GM12878 (cell line): Measurements from ENCODE around the gene ELMOD3. TPM values are rescaled to one million over a fixed set of nuclear protein-coding genes. Genes with fewer than 3 reads are reported as not detected.

Source experiments
- ATAC-seq: fragments of 200-7000 bp; cut with Tn5 transposase; 3 replicates; pipeline ENCODE4 v1.9.1; 2020; ENCODE audit warnings: mild to moderate bottlenecking, moderate library complexity
- BruUV-seq: library from RNA; stranded (reverse); fragments of 400-500 nt; replicated peaks from 2 replicates; lab custom pipeline; 2021; lab: Mats Ljungman, UMichigan
- CTCF ChIA-PET: fragments of 300-600 bp; sonication (Branson Sonifier 250); formaldehyde crosslinking; extraction: SDS; loops from one replicate; lab custom pipeline; 2021; ENCODE audit warnings: inconsistent platforms; lab: Yijun Ruan, JAX
- POLR2A ChIA-PET: fragments of 350-600 bp; formaldehyde crosslinking; extraction: SDS; loops from one replicate; lab custom pipeline; 2021; ENCODE audit warnings: inconsistent platforms; lab: Charles Lee
- RAD21 ChIA-PET: fragments of 300-600 bp; sonication (Branson Sonifier 250); formaldehyde crosslinking; loops from one replicate; lab custom pipeline; 2023; ENCODE audit warnings: antibody characterized with exemption; ENCODE audit not compliant: unreplicated experiment; lab: Charles Lee
- SMC1A ChIA-PET: fragments of 300-600 bp; sonication (Branson Sonifier 250); formaldehyde crosslinking; loops from one replicate; lab custom pipeline; 2023; ENCODE audit not compliant: unreplicated experiment, uncharacterized antibody; lab: Charles Lee
- DNase-seq: peaks from one replicate; pipeline ENCODE4 v3.0.0-alpha.2; 2011; ENCODE audit warnings: low read depth, low spot score
- FAIRE-seq: peaks from 3 replicates; lab custom pipeline; 2011; peaks lifted over from hg19 to GRCh38; lab: Jason Lieb, UNC
- H2AFZ ChIP-seq: 2 replicates; pipeline ENCODE4 v1.6.0; 2011; ENCODE audit warnings: low read depth, low read length, control low read depth; ENCODE audit not compliant: control insufficient read depth
- H3K27ac ChIP-seq: 2 replicates; pipeline ENCODE4 v1.5.1; 2011; ENCODE audit warnings: control low read depth; ENCODE audit not compliant: control insufficient read depth, insufficient read depth
- H3K27me3 ChIP-seq, 2 experiments: replicated peaks in 1 of 2; 2 replicates each; pipeline versions ENCODE4 v1.6.0 to v1.6.1; 2011; ENCODE audit warnings: low read length in 1 of 2; ENCODE audit not compliant: control insufficient read depth in 2 of 2, insufficient read depth in 2 of 2
- H3K36me3 ChIP-seq, 2 experiments: 2 replicates each; pipeline ENCODE4 v1.5.1; 2011; ENCODE audit warnings: low read length in 1 of 2; ENCODE audit not compliant: control insufficient read depth in 2 of 2, insufficient read depth in 2 of 2
- H3K4me1 ChIP-seq: 2 replicates; pipeline ENCODE4 v1.6.1; 2011; ENCODE audit warnings: mild to moderate bottlenecking, low read length, moderate library complexity, mixed read lengths; ENCODE audit not compliant: control insufficient read depth, insufficient read depth
- H3K4me2 ChIP-seq: 2 replicates; pipeline ENCODE4 v1.6.0; 2011; ENCODE audit warnings: control low read depth; ENCODE audit not compliant: control insufficient read depth, insufficient read depth
- H3K4me3 ChIP-seq: fragments of 200-600 bp; sonication (generic); 2 replicates; pipeline ENCODE4 v1.5.1; 2016
- H3K79me2 ChIP-seq: 2 replicates; pipeline ENCODE4 v1.6.0; 2011; ENCODE audit warnings: low read length; ENCODE audit not compliant: control insufficient read depth, insufficient read depth
- H3K9ac ChIP-seq: 2 replicates; pipeline ENCODE4 v1.8.0; 2011; ENCODE audit warnings: low read length, control low read depth, mixed read lengths; ENCODE audit not compliant: control insufficient read depth, insufficient read depth
- H3K9me3 ChIP-seq: replicated peaks from 3 replicates; pipeline ENCODE4 v1.5.1; 2011; ENCODE audit warnings: mild to moderate bottlenecking, low read length; ENCODE audit not compliant: control insufficient read depth, insufficient read depth
- H4K20me1 ChIP-seq: 2 replicates; pipeline ENCODE4 v1.6.0; 2011; ENCODE audit not compliant: control insufficient read depth, insufficient read depth
- ATF3 ChIP-seq: IDR thresholded peaks from 2 replicates; pipeline ENCODE4 v1.6.1; 2011; ENCODE audit warnings: low read depth, mild to moderate bottlenecking, low read length, moderate library complexity, borderline replicate concordance; ENCODE audit errors: extremely low read depth
- ATF7 ChIP-seq: fragments of 450-650 bp; IDR thresholded peaks from 2 replicates; pipeline ENCODE4 v1.6.1; 2016; ENCODE audit warnings: low read depth, mild to moderate bottlenecking
- CBX5 ChIP-seq: sonication (generic); IDR thresholded peaks from 2 replicates; pipeline ENCODE4 v1.6.1; 2016; ENCODE audit warnings: low read depth, moderate library complexity, mild to moderate bottlenecking, inconsistent platforms
- CHD4 ChIP-seq: fragments of 200-600 bp; sonication (generic); IDR thresholded peaks from 2 replicates; pipeline ENCODE4 v1.6.1; 2016; ENCODE audit warnings: mild to moderate bottlenecking
- ESRRA ChIP-seq: IDR thresholded peaks from 2 replicates; pipeline ENCODE4 v1.6.1; 2012; ENCODE audit warnings: mild to moderate bottlenecking, low read length, improper control_type of control experiment
- HSF1 ChIP-seq: fragments of 150-350 bp; IDR thresholded peaks from 2 replicates; pipeline ENCODE4 v1.6.1; 2014; ENCODE audit warnings: mild to moderate bottlenecking, low read depth, low read length
- IKZF1 ChIP-seq: fragments of 450-650 bp; conservative IDR thresholded peaks from 2 replicates; pipeline ENCODE4 v1.6.1; 2017; ENCODE audit warnings: antibody characterized with exemption, mild to moderate bottlenecking
- IRF5 ChIP-seq: fragments of 450-650 bp; IDR thresholded peaks from 2 replicates; pipeline ENCODE4 v1.6.1; 2017; ENCODE audit warnings: borderline replicate concordance
- LARP7 ChIP-seq: fragments of 450-650 bp; IDR thresholded peaks from 2 replicates; pipeline ENCODE4 v1.6.1; 2017; ENCODE audit warnings: mild to moderate bottlenecking
- MAX ChIP-seq: IDR thresholded peaks from 2 replicates; pipeline ENCODE4 v1.6.1; 2012; ENCODE audit warnings: low read depth, low read length, improper control_type of control experiment
- MXI1 ChIP-seq: fragments of 150-350 bp; IDR thresholded peaks from 2 replicates; pipeline ENCODE4 v1.6.1; 2011; ENCODE audit warnings: low read depth, mild to moderate bottlenecking, inconsistent platforms, low read length, improper control_type of control experiment
- NRF1 ChIP-seq: conservative IDR thresholded peaks from 2 replicates; pipeline ENCODE4 v1.6.1; 2011; ENCODE audit warnings: mild to moderate bottlenecking, low read depth, low read length, improper control_type of control experiment
- POLR2A ChIP-seq: IDR thresholded peaks from 2 replicates; pipeline ENCODE4 v1.6.1; 2011; ENCODE audit warnings: low read depth, mild to moderate bottlenecking, low read length
- SIX5 ChIP-seq: IDR thresholded peaks from 2 replicates; pipeline ENCODE4 v1.6.1; 2011; ENCODE audit warnings: mild to moderate bottlenecking, low read depth, low read length, moderate library complexity; ENCODE audit not compliant: severe bottlenecking
- SMAD1 ChIP-seq: fragments of 450-650 bp; IDR thresholded peaks from 2 replicates; pipeline ENCODE4 v1.6.1; 2018; ENCODE audit warnings: mild to moderate bottlenecking, low read depth; ENCODE audit not compliant: partially characterized antibody
- SMAD5 ChIP-seq: IDR thresholded peaks from 2 replicates; pipeline ENCODE4 v1.6.1; 2016; ENCODE audit warnings: antibody characterized with exemption, low read depth
- SUZ12 ChIP-seq: fragments of 200-600 bp; sonication (generic); IDR thresholded peaks from one replicate; pipeline ENCODE4 v1.6.1; 2018; ENCODE audit warnings: antibody characterized with exemption, mild to moderate bottlenecking; ENCODE audit not compliant: unreplicated experiment
- TARDBP ChIP-seq: IDR thresholded peaks from 2 replicates; pipeline ENCODE4 v1.6.1; 2016; ENCODE audit warnings: borderline replicate concordance
- ZZZ3 ChIP-seq: IDR thresholded peaks from 2 replicates; pipeline ENCODE4 v1.6.1; 2011; ENCODE audit warnings: low read depth; ENCODE audit not compliant: control insufficient read depth, insufficient read length
- WGBS: methylation state at CpG from one replicate; pipeline ENCODE4 v1.1.6; 2016; ENCODE audit warnings: low lambda C conversion rate; ENCODE audit not compliant: insufficient replicate concordance, insufficient coverage; ENCODE audit errors: missing lambda C conversion rate; 5-methylcytosine and 5-hydroxymethylcytosine counted together
- in situ Hi-C: fragments of 300-500 bp; cut with MboI; formaldehyde crosslinking; loops from 9 replicates; pipeline ENCODE4 v1.14.3; 2018; ENCODE audit warnings: mixed read lengths
- intact Hi-C: fragments of 100-400 bp; cut with micrococcal nuclease; formaldehyde crosslinking; loops from one replicate; pipeline ENCODE4 v1.14.2; 2022; ENCODE audit not compliant: unreplicated experiment
- polyA plus RNA-seq, 11 experiments: library from polyadenylated mRNA; depleted of rRNA in 4 of 11; unstranded in 6 of 11; stranded (reverse) in 5 of 11; fragments of >200 nt; fragmentation: Nextera tagmentation in 4 of 11; fragmentation: Illumina TruSeq in 1 of 11; extraction: Ambion mirVana in 4 of 11; extraction: Trizol in 1 of 11; gene quantifications; 1 replicate in 1 of 11; 2 replicates in 10 of 11; pipeline versions ENCODE4 v1.2.1 to v1.2.3, GENCODE V29; 2011 to 2016; ENCODE audit warnings: inconsistent platforms in 2 of 11, missing spikeins in 2 of 11, low read depth in 1 of 11
- total RNA-seq, 4 experiments: library from RNA; depleted of rRNA in 3 of 4; stranded (reverse); fragments of >200 nt in 3 of 4; fragmentation: Illumina TruSeq in 1 of 4; extraction: Trizol in 1 of 4; gene quantifications; 2 replicates each; pipeline versions ENCODE4 v1.2.1 to v1.2.3, GENCODE V29; 2013 to 2021

The ELMOD3 gene
- total and polyA plus RNA-seq, 10 of the 15 experiments (the other 5 are each of a cell fraction or from before 2014, with no cell fraction given) = 1.2 to 19.1 (median 12.5) TPM

GRCh38 chr2:85357736-85358135, 3.2 kb downstream of the ELMOD3 start:
- H3K27ac ChIP-seq = no peak overlapping the region
- H2AFZ ChIP-seq = no peak overlapping the region
- H4K20me1 ChIP-seq = no peaks in the 10 kb centered on the region
- POLR2A ChIA-PET = interaction anchor here (0.5 to 1.2 kb wide), 4 partner anchors 31 to 540 kb away, joined by 3 to 7 read pairs (median 4); no protein-coding TSS in a partner anchor
- 0 out of 2 replicates have a peak overlapping the region, but pooled peaks have one; percentile 14 for H3K4me3 ChIP-seq
- no peak overlapping the region for H3K9ac ChIP-seq
- no peak overlapping the region; the same call in 1 of the 2 replicates for H3K4me2 ChIP-seq
- no peak for ATAC-seq
- H3K9me3 ChIP-seq = no peaks in the 10 kb centered on the region
- RAD21 ChIA-PET = interaction anchor here (1.0 kb wide), 1 partner anchor 58 kb away, joined by 3 read pairs; no protein-coding TSS in a partner anchor
- no peak for FAIRE-seq
- no peak for DNase-seq
- intact Hi-C loops (no loop called here), in situ Hi-C loops (no loop called here)
- no peaks in the 10 kb centered on the region for H3K27me3 ChIP-seq
- SMC1A ChIA-PET = interaction anchor here (0.9 to 1.4 kb wide), 4 partner anchors 8 to 193 kb away, joined by 3 read pairs; no protein-coding TSS in a partner anchor
- H3K36me3 ChIP-seq = no peaks in the 10 kb centered on the region; a peak in 1 of 4 replicates
- WGBS = 92% methylated on average over 3 of the region's 3 CpGs
- BruUV-seq = no TSS peak
- H3K4me1 ChIP-seq = peaks cover 4% of the 10 kb centered on the region
- TF ChIP-seq NRF1 (no peak), LARP7 (no peak), MAX (no peak), ESRRA (no peak), TARDBP (no peak), CHD4 (no peak), MXI1 (no peak), SMAD5 (no peak), POLR2A (no peak), IKZF1 (no peak), ATF3 (no peak), SMAD1 (no peak), SUZ12 (no peak), IRF5 (no peak), SIX5 (no peak), HSF1 (no peak), CBX5 (no peak), ZZZ3 (no peak), ATF7 (no peak)
- CTCF ChIA-PET = no interaction called here
- H3K79me2 ChIP-seq = peaks cover 22% of the 10 kb centered on the region
